Nephron progenitor cell (in vitro differentiated cells): Measurements from ENCODE around the gene CD36.

Source experiments
- DNase-seq: peaks from one replicate; pipeline ENCODE4 v3.0.0; 2021
- H3K27ac Mint-ChIP-seq: 2 replicates; pipeline ENCODE4 v1.8.0; 2021; ENCODE audit warnings: mild to moderate bottlenecking, moderate library complexity, mixed read lengths
- H3K27me3 Mint-ChIP-seq: 2 replicates; pipeline ENCODE4 v1.8.0; 2021; ENCODE audit warnings: mild to moderate bottlenecking, low read depth, mixed read lengths; ENCODE audit not compliant: poor library complexity
- H3K36me3 Mint-ChIP-seq: 2 replicates; pipeline ENCODE4 v1.8.0; 2021; ENCODE audit warnings: low read depth, mixed read lengths
- H3K4me1 Mint-ChIP-seq: 2 replicates; pipeline ENCODE4 v1.8.0; 2021; ENCODE audit warnings: mixed read lengths
- H3K4me3 Mint-ChIP-seq: 2 replicates; pipeline ENCODE4 v1.8.0; 2021; ENCODE audit warnings: mild to moderate bottlenecking, moderate library complexity, mixed read lengths
- H3K9me3 Mint-ChIP-seq: 2 replicates; pipeline ENCODE4 v1.8.0; 2021; ENCODE audit warnings: mild to moderate bottlenecking, moderate library complexity, mixed read lengths
- CTCF ChIP-seq: fragments of 200-600 bp; sonication (generic); IDR thresholded peaks from 2 replicates; pipeline ENCODE4 v1.5.0; 2021; ENCODE audit warnings: antibody characterized with exemption

The CD36 gene

GRCh38 chr7:80648031-80648600, 9.7 kb downstream of the CD36 start:
- Mint-ChIP-seq H3K27me3 (no peaks in the 10 kb centered on the region), H3K4me1 (no peaks in the 10 kb centered on the region), H3K27ac (no peak overlapping the region), H3K9me3 (no peaks in the 10 kb centered on the region), H3K36me3 (no peaks in the 10 kb centered on the region), H3K4me3 (no peak overlapping the region)
- DNase-seq: no peak
- TF ChIP-seq CTCF: no peak

GRCh38 chr7:80649011-80649410, 10.6 kb downstream of the CD36 start:
- no peaks in the 10 kb centered on the region for H3K4me1 Mint-ChIP-seq
- no peaks in the 10 kb centered on the region for H3K36me3 Mint-ChIP-seq
- H3K4me3 Mint-ChIP-seq: no peak overlapping the region
- no peaks in the 10 kb centered on the region for H3K9me3 Mint-ChIP-seq
- H3K27ac Mint-ChIP-seq: no peak overlapping the region
- TF ChIP-seq CTCF: no peak
- no peak for DNase-seq
- H3K27me3 Mint-ChIP-seq: no peaks in the 10 kb centered on the region

- Mint-ChIP-seq H3K4me1 (no peaks in the 10 kb centered on the region), H3K36me3 (no peaks in the 10 kb centered on the region), H3K27me3 (no peaks in the 10 kb centered on the region), H3K27ac (no peak overlapping the region), H3K4me3 (no peak overlapping the region), H3K9me3 (no peaks in the 10 kb centered on the region)
- no peak for TF ChIP-seq CTCF
- DNase-seq: no peak
Measured at GRCh38 chr7:80650030-80650429, 11.6 kb downstream of the CD36 start.

GRCh38 chr7:80651471-80651870, 13.0 kb downstream of the CD36 start:
- Mint-ChIP-seq H3K36me3 (no peaks in the 10 kb centered on the region), H3K9me3 (no peaks in the 10 kb centered on the region), H3K27ac (no peak overlapping the region), H3K4me3 (no peak overlapping the region), H3K4me1 (no peaks in the 10 kb centered on the region), H3K27me3 (no peaks in the 10 kb centered on the region)
- DNase-seq: no peak
- TF ChIP-seq CTCF: no peak

GRCh38 chr7:80653244-80653643, 14.8 kb downstream of the CD36 start:
- no peak overlapping the region for H3K4me3 Mint-ChIP-seq
- H3K4me1 Mint-ChIP-seq: no peaks in the 10 kb centered on the region
- no peak overlapping the region for H3K27ac Mint-ChIP-seq
- H3K27me3 Mint-ChIP-seq: no peaks in the 10 kb centered on the region
- TF ChIP-seq CTCF: no peak
- DNase-seq: no peak
- no peaks in the 10 kb centered on the region for H3K9me3 Mint-ChIP-seq
- H3K36me3 Mint-ChIP-seq: no peaks in the 10 kb centered on the region

GRCh38 chr7:80654887-80655340, 16.5 kb downstream of the CD36 start:
- H3K4me3 Mint-ChIP-seq: no peak overlapping the region
- no peak overlapping the region for H3K27ac Mint-ChIP-seq
- H3K4me1 Mint-ChIP-seq: no peaks in the 10 kb centered on the region
- DNase-seq: no peak
- no peak for TF ChIP-seq CTCF
- no peaks in the 10 kb centered on the region for H3K27me3 Mint-ChIP-seq
- no peaks in the 10 kb centered on the region for H3K9me3 Mint-ChIP-seq
- no peaks in the 10 kb centered on the region for H3K36me3 Mint-ChIP-seq
